ENCODE data around the gene SAMMSON.

The SAMMSON gene

DNA sequence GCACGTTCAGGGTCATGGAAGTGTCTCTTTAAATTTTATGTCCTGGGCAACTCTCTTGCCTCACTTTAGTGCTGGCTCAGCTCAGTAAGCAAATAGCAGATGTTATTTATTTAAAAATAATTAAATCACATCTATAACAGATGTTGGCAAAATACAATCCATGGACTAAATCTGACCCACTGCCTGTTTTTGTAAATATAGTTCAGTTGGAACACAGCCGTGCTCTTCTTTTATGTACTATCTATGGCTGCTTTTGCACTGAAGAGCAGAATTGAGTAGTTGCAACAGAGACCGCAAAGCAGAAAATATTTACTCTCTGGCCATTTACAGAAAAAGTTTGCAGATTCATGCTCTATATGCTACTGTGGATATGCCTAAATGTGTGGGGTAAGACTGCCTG lies 79.2 kb downstream of the SAMMSON start:
- TF ChIP-seq FOXM1 (IDR thresholded peaks at IDR 0.05; ENCODE audit: borderline replicate concordance, low read depth) (no peak), EGR1 (IDR thresholded peaks at IDR 0.05) (no peak), NFIC (IDR thresholded peaks at IDR 0.05) (no peak), RAD21 (IDR thresholded peaks at IDR 0.05; ENCODE audit: low read depth) (no peak), CEBPB (IDR thresholded peaks at IDR 0.05) (no peak), YY1 (IDR thresholded peaks at IDR 0.05; ENCODE audit: low read depth) (no peak), TAF1 (IDR thresholded peaks at IDR 0.05; ENCODE audit: low read depth) (no peak), CREB1 (IDR thresholded peaks at IDR 0.05; ENCODE audit: low read depth) (no peak), TCF12 (IDR thresholded peaks at IDR 0.05; ENCODE audit: low read depth) (no peak), EP300 (IDR thresholded peaks at IDR 0.05; ENCODE audit: borderline replicate concordance) (no peak), ZBTB7A (IDR thresholded peaks at IDR 0.05; ENCODE audit: low read depth) (no peak)
- TF ChIP-seq, protein P1, sequence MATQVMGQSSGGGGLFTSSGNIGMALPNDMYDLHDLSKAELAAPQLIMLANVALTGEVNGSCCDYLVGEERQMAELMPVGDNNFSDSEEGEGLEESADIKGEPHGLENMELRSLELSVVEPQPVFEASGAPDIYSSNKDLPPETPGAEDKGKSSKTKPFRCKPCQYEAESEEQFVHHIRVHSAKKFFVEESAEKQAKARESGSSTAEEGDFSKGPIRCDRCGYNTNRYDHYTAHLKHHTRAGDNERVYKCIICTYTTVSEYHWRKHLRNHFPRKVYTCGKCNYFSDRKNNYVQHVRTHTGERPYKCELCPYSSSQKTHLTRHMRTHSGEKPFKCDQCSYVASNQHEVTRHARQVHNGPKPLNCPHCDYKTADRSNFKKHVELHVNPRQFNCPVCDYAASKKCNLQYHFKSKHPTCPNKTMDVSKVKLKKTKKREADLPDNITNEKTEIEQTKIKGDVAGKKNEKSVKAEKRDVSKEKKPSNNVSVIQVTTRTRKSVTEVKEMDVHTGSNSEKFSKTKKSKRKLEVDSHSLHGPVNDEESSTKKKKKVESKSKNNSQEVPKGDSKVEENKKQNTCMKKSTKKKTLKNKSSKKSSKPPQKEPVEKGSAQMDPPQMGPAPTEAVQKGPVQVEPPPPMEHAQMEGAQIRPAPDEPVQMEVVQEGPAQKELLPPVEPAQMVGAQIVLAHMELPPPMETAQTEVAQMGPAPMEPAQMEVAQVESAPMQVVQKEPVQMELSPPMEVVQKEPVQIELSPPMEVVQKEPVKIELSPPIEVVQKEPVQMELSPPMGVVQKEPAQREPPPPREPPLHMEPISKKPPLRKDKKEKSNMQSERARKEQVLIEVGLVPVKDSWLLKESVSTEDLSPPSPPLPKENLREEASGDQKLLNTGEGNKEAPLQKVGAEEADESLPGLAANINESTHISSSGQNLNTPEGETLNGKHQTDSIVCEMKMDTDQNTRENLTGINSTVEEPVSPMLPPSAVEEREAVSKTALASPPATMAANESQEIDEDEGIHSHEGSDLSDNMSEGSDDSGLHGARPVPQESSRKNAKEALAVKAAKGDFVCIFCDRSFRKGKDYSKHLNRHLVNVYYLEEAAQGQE (IDR thresholded peaks at IDR 0.05; ENCODE audit: low read depth) = no peak
- TF ChIP-seq, protein P2, sequence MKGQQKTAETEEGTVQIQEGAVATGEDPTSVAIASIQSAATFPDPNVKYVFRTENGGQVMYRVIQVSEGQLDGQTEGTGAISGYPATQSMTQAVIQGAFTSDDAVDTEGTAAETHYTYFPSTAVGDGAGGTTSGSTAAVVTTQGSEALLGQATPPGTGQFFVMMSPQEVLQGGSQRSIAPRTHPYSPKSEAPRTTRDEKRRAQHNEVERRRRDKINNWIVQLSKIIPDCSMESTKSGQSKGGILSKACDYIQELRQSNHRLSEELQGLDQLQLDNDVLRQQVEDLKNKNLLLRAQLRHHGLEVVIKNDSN (IDR thresholded peaks at IDR 0.05) = no peak

DNA sequence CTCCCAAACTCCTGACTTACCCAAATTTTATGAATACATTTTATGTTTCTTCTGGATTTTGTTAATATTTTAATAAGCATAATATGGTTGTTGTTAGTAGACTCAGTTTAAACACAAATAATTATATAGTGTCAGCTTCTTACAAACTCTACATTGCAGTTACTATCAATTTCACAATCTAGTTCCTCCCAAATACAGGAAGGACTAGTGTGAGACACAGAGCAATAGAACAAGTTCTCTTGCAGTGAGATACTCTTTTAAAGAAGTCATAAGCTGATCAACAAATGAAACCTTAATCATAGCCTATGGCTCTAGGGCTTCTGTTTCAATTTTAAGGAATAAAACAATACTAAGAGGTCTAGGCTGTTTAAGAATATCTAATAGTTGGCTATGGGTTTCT lies 86.1 kb downstream of the SAMMSON start:
- TF ChIP-seq, protein P2 (IDR thresholded peaks at IDR 0.05) = no peak
- TF ChIP-seq NFIC (IDR thresholded peaks at IDR 0.05) (no peak), FOXM1 (IDR thresholded peaks at IDR 0.05; ENCODE audit: borderline replicate concordance, low read depth) (no peak), YY1 (IDR thresholded peaks at IDR 0.05; ENCODE audit: low read depth) (no peak), CEBPB (IDR thresholded peaks at IDR 0.05) (no peak), EP300 (IDR thresholded peaks at IDR 0.05; ENCODE audit: borderline replicate concordance) (no peak), ZBTB7A (IDR thresholded peaks at IDR 0.05; ENCODE audit: low read depth) (no peak), TAF1 (IDR thresholded peaks at IDR 0.05; ENCODE audit: low read depth) (no peak), CREB1 (IDR thresholded peaks at IDR 0.05; ENCODE audit: low read depth) (no peak), TCF12 (IDR thresholded peaks at IDR 0.05; ENCODE audit: low read depth) (no peak), RAD21 (IDR thresholded peaks at IDR 0.05; ENCODE audit: low read depth) (no peak), TEAD4 (IDR thresholded peaks at IDR 0.05) (no peak), EGR1 (IDR thresholded peaks at IDR 0.05) (no peak)
- TF ChIP-seq, protein P3, sequence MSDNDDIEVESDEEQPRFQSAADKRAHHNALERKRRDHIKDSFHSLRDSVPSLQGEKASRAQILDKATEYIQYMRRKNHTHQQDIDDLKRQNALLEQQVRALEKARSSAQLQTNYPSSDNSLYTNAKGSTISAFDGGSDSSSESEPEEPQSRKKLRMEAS (IDR thresholded peaks at IDR 0.05) = no peak
- TF ChIP-seq, protein P1 (IDR thresholded peaks at IDR 0.05; ENCODE audit: low read depth) = no peak

DNA sequence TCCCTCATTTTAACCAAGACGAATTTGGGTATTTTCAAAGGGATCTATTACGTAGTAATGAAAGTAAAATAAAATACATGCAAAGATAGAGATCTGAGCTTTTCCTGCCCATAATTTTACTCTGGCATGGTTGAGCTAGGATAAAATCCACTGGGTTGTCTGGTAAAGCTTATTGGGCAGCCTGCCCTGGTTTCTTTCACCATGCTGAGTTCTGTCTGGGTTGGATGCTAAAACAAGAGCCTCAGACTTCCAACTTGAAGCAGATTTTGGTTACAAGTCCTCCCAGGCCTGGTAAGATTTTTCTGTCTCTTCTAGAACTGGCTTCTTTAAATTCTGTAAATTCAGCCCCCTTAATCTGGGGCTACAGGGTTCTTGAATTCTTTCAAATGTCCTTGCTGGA lies 86.8 kb downstream of the SAMMSON start:
- TF ChIP-seq, protein P3 (IDR thresholded peaks at IDR 0.05) = no peak
- no peak for TF ChIP-seq CREB1 (IDR thresholded peaks at IDR 0.05; ENCODE audit: low read depth)
- TF ChIP-seq, protein P2 (IDR thresholded peaks at IDR 0.05) = no peak
- no peak for TF ChIP-seq TEAD4 (IDR thresholded peaks at IDR 0.05)
- no peak for TF ChIP-seq CEBPB (IDR thresholded peaks at IDR 0.05)
- TF ChIP-seq TAF1 (IDR thresholded peaks at IDR 0.05; ENCODE audit: low read depth) = no peak
- TF ChIP-seq TCF12 (IDR thresholded peaks at IDR 0.05; ENCODE audit: low read depth) = no peak
- TF ChIP-seq YY1 (IDR thresholded peaks at IDR 0.05; ENCODE audit: low read depth) = no peak
- no peak for TF ChIP-seq ZBTB7A (IDR thresholded peaks at IDR 0.05; ENCODE audit: low read depth)

DNA sequence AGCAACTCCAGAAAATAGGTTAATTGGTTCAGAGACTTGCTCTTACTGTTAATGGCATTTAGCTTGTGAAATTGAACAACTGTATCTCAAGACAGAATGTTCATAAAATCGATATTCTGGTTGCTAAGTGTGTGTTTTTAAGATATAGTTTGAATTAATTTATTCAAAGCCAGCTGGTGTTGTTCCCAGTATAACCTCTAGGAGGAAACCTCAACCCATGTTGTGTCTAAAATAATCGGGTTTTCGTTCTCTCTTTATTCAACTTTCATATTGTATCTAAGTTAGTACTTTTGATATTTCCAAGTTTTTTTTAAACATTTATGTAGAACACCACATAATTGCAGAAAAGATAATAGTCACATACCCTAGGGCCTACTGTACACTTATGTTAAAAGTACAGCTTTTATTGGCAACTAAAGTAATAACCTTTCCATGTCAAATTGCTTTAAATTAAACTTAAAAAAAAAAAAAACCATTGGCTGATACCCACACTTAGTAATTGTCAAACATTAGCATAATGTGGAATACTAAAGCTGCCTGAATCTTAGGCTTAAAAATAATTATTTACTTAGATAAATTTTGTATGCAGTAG lies 90.9 kb downstream of the SAMMSON start:
- TF ChIP-seq RAD21 (IDR thresholded peaks at IDR 0.05; ENCODE audit: low read depth) = peak; percentile 51
- TF ChIP-seq TCF12 (IDR thresholded peaks at IDR 0.05; ENCODE audit: low read depth) = no peak
- TF ChIP-seq, protein P3 (IDR thresholded peaks at IDR 0.05) = no peak

DNA sequence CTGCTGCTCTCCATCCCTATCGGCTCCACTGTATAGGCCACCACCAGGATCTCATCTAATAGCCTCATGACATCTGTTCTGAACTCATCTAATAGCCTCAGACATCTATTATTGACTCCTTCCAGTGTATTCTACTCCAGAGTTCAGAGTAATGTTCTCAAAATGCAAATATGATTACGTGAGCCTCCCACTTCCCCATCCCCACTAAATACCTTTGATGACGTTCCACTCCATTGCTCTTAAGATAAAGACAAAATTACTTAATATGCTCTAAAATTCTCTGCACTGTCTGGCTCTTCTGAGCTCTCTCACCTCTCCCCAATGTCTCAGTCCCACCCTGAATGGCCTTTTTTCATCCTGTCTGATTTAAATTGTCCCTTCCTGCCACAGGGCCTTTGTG lies 94.7 kb downstream of the SAMMSON start:
- TF ChIP-seq YY1 (IDR thresholded peaks at IDR 0.05; ENCODE audit: low read depth) (no peak), TAF1 (IDR thresholded peaks at IDR 0.05; ENCODE audit: low read depth) (no peak), TCF12 (IDR thresholded peaks at IDR 0.05; ENCODE audit: low read depth) (no peak), CREB1 (IDR thresholded peaks at IDR 0.05; ENCODE audit: low read depth) (no peak), EGR1 (IDR thresholded peaks at IDR 0.05) (no peak), EP300 (IDR thresholded peaks at IDR 0.05; ENCODE audit: borderline replicate concordance) (no peak), NFIC (IDR thresholded peaks at IDR 0.05) (no peak), RAD21 (IDR thresholded peaks at IDR 0.05; ENCODE audit: low read depth) (no peak)
- TF ChIP-seq, protein P2 (IDR thresholded peaks at IDR 0.05) = no peak
- TF ChIP-seq, protein P3 (IDR thresholded peaks at IDR 0.05) = no peak
- TF ChIP-seq, protein P1 (IDR thresholded peaks at IDR 0.05; ENCODE audit: low read depth) = no peak

Measured in Ishikawa (cell line).